K562 (cell line): ENCODE data around the gene HRH4. TPM values are rescaled to one million over a fixed set of nuclear protein-coding genes. Genes with fewer than 3 reads are reported as not detected.

Source experiments
- ATAC-seq: fragments of 200-7000 bp; cut with Tn5 transposase; 3 replicates; pipeline ENCODE4 v1.9.1; 2020; ENCODE audit warnings: moderate library complexity
- BruUV-seq: library from RNA; stranded (reverse); fragments of 400-500 nt; replicated peaks from 2 replicates; lab custom pipeline; 2021; lab: Mats Ljungman, UMichigan
- CTCF ChIA-PET: fragments of 300-600 bp; formaldehyde crosslinking; extraction: SDS; loops from one replicate; lab custom pipeline; 2021; ENCODE audit warnings: low intra/inter-chr PET ratio; lab: Yijun Ruan, JAX
- POLR2A ChIA-PET: fragments of 300-600, 350-650 bp; sonication (Branson Sonifier 250); formaldehyde crosslinking; extraction: SDS; loops from one replicate; lab custom pipeline; 2021; ENCODE audit warnings: antibody characterized with exemption, inconsistent platforms; lab: Yijun Ruan, JAX
- DNase-seq, 4 experiments: peaks; one replicate each; pipeline versions ENCODE4 v3.0.0 to v3.0.0-alpha.2; 2011 to 2018; ENCODE audit warnings: low spot score in 3 of 4, mixed read lengths in 3 of 4; ENCODE audit errors: extremely low read depth in 1 of 4
- FAIRE-seq: peaks from 2 replicates; lab custom pipeline; 2011; peaks lifted over from hg19 to GRCh38; lab: Jason Lieb, UNC
- H2AFZ ChIP-seq: 2 replicates; pipeline ENCODE4 v1.6.0; 2011; ENCODE audit warnings: low read depth, low read length, control low read depth, inconsistent platforms
- H3K27ac ChIP-seq: fragments of 200-600 bp; 3 replicates; pipeline ENCODE4 v1.8.0; 2011; ENCODE audit warnings: low read depth, mild to moderate bottlenecking, control low read depth, inconsistent platforms, low read length, moderate library complexity, mixed read lengths; ENCODE audit errors: extremely low read depth
- H3K27me3 ChIP-seq, 2 experiments: fragments of 300-600 bp in 1 of 2; 2 replicates in 1 of 2; 3 replicates in 1 of 2; pipeline versions ENCODE4 v1.6.0 to v1.8.0; 2011; ENCODE audit warnings: inconsistent platforms in 2 of 2, low read length in 2 of 2, mild to moderate bottlenecking in 1 of 2, mixed read lengths in 1 of 2, moderate library complexity in 1 of 2; ENCODE audit not compliant: control insufficient read depth in 2 of 2, insufficient read depth in 2 of 2
- H3K36me3 ChIP-seq: fragments of 300-600 bp; 3 replicates; pipeline ENCODE4 v1.8.0; 2011; ENCODE audit warnings: mild to moderate bottlenecking, low read length, inconsistent platforms; ENCODE audit not compliant: control insufficient read depth, insufficient read depth
- H3K4me1 ChIP-seq, 2 experiments: fragments of 200-600 bp in 1 of 2; replicated peaks in 1 of 2; 2 replicates in 1 of 2; 3 replicates in 1 of 2; pipeline versions ENCODE4 v1.5.1 to v1.8.0; 2011; ENCODE audit warnings: inconsistent platforms in 2 of 2, low read length in 2 of 2, mild to moderate bottlenecking in 1 of 2, mixed read lengths in 1 of 2, moderate library complexity in 1 of 2; ENCODE audit not compliant: control insufficient read depth in 2 of 2, insufficient read depth in 2 of 2
- H3K4me2 ChIP-seq: 2 replicates; pipeline ENCODE4 v1.6.1; 2011; ENCODE audit warnings: low read length, control low read depth, inconsistent platforms, mixed read lengths; ENCODE audit not compliant: insufficient read depth
- H3K4me3 ChIP-seq: fragments of 200-600 bp; sonication (generic), shearing (Covaris generic); 2 replicates; pipeline ENCODE4 v1.5.1; 2016; ENCODE audit warnings: control low read depth, inconsistent platforms
- H3K79me2 ChIP-seq: fragments of 200-600 bp; 3 replicates; pipeline ENCODE4 v1.8.0; 2011; ENCODE audit warnings: low read length, inconsistent platforms; ENCODE audit not compliant: control insufficient read depth, insufficient read depth
- H3K9ac ChIP-seq, 2 experiments: 2 replicates each; pipeline versions ENCODE4 v1.6.0 to v1.6.1; 2011; ENCODE audit warnings: low read depth in 2 of 2, low read length in 2 of 2, control low read depth in 1 of 2, inconsistent platforms in 1 of 2, mild to moderate bottlenecking in 1 of 2, mixed read lengths in 1 of 2; ENCODE audit not compliant: insufficient read depth in 1 of 2
- H3K9me1 ChIP-seq: one replicate; pipeline ENCODE4 v1.6.0; 2011; ENCODE audit warnings: inconsistent platforms, mild to moderate bottlenecking, low read length, moderate library complexity; ENCODE audit not compliant: control insufficient read depth, insufficient read depth
- H3K9me3 ChIP-seq: replicated peaks from 2 replicates; pipeline ENCODE4 v1.5.1; 2011; ENCODE audit warnings: low read depth, low read length, inconsistent platforms; ENCODE audit not compliant: control insufficient read depth, insufficient read depth
- H4K20me1 ChIP-seq: replicated peaks from 2 replicates; pipeline ENCODE4 v1.6.1; 2011; ENCODE audit warnings: low read length, inconsistent platforms, mixed read lengths; ENCODE audit not compliant: control insufficient read depth, insufficient read depth
- BRD9 ChIP-seq: fragments of 450-650 bp; IDR thresholded peaks from 2 replicates; pipeline ENCODE4 v1.6.1; 2018; ENCODE audit warnings: low read depth; ENCODE audit not compliant: partially characterized antibody
- COPS2 ChIP-seq: fragments of 450-650 bp; conservative IDR thresholded peaks from 2 replicates; pipeline ENCODE4 v1.6.1; 2016; ENCODE audit warnings: mild to moderate bottlenecking, moderate library complexity
- E4F1 ChIP-seq: fragments of 250-450 bp; sonication (Bioruptor Pico); IDR thresholded peaks from 2 replicates; pipeline ENCODE4 v1.5.0; 2021; ENCODE audit warnings: mild to moderate bottlenecking, borderline replicate concordance
- NONO ChIP-seq, 2 experiments: fragments of 200-400 bp in 1 of 2; fragments of 450-650 bp in 1 of 2; formaldehyde crosslinking in 1 of 2; IDR thresholded peaks; 2 replicates each; pipeline ENCODE4 v1.6.1; 2017; ENCODE audit warnings: low read depth in 2 of 2, mild to moderate bottlenecking in 2 of 2, moderate library complexity in 2 of 2, low read length in 1 of 2
- PHF8 ChIP-seq: fragments of 200-600 bp; sonication (generic); IDR thresholded peaks from 2 replicates; pipeline ENCODE4 v1.6.1; 2012; ENCODE audit warnings: mixed run types, mild to moderate bottlenecking, inconsistent platforms, low read length, moderate library complexity, borderline replicate concordance
- PTTG1 ChIP-seq: fragments of 450-650 bp; IDR thresholded peaks from 2 replicates; pipeline ENCODE4 v1.6.1; 2016; ENCODE audit warnings: low read depth, mild to moderate bottlenecking, missing genetic modification characterization, missing compliant biosample characterization
- RBM22 ChIP-seq: fragments of 200-400 bp; formaldehyde crosslinking; IDR thresholded peaks from 2 replicates; pipeline ENCODE4 v1.6.1; 2018; ENCODE audit warnings: low read length, low read depth; ENCODE audit not compliant: poor library complexity, severe bottlenecking
- RBM34 ChIP-seq: fragments of 200-400 bp; formaldehyde crosslinking; IDR thresholded peaks from 2 replicates; pipeline ENCODE4 v1.6.1; 2018; ENCODE audit warnings: low read length, borderline replicate concordance; ENCODE audit not compliant: insufficient read depth
- SPI1 ChIP-seq: IDR thresholded peaks from 2 replicates; pipeline ENCODE4 v1.6.1; 2011; ENCODE audit warnings: low read depth, low read length, control low read depth, borderline replicate concordance
- SREBF1 ChIP-seq: fragments of 150-350 bp; IDR thresholded peaks from 2 replicates; pipeline ENCODE4 v1.6.1; 2014; ENCODE audit warnings: antibody characterized with exemption, low read depth, low read length, borderline replicate concordance
- ZNF175 ChIP-seq: fragments of 200-800 bp; sonication (Bioruptor generic); IDR thresholded peaks from 2 replicates; pipeline ENCODE4 v1.6.1; 2016; ENCODE audit warnings: low read depth, mild to moderate bottlenecking, missing genetic modification characterization, missing compliant biosample characterization
- ZNF274 ChIP-seq: IDR thresholded peaks from 2 replicates; pipeline ENCODE4 v1.6.1; 2011; ENCODE audit warnings: low read depth, mild to moderate bottlenecking, low read length, moderate library complexity, borderline replicate concordance
- ZNF561 ChIP-seq: fragments of 450-650 bp; formaldehyde crosslinking; conservative IDR thresholded peaks from 2 replicates; pipeline ENCODE4 v1.4.0; 2020; ENCODE audit warnings: mild to moderate bottlenecking, moderate library complexity
- ZNF57 ChIP-seq: fragments of 450-650 bp; formaldehyde crosslinking; IDR thresholded peaks from 2 replicates; pipeline ENCODE4 v1.4.0; 2020; ENCODE audit warnings: mild to moderate bottlenecking, moderate library complexity
- ZNF778 ChIP-seq: fragments of 450-650 bp; formaldehyde crosslinking; IDR thresholded peaks from 2 replicates; pipeline ENCODE4 v1.4.0; 2020; ENCODE audit warnings: mild to moderate bottlenecking, moderate library complexity
- WGBS: fragments of 100-300 bp; shearing (Covaris generic); methylation state at CpG from one replicate; pipeline ENCODE4 v1.1.6; 2016; ENCODE audit warnings: low coverage, mixed read lengths; ENCODE audit not compliant: insufficient coverage; ENCODE audit errors: missing lambda C conversion rate; 5-methylcytosine and 5-hydroxymethylcytosine counted together
- in situ Hi-C: fragments of 300-500 bp; cut with MboI; formaldehyde crosslinking; loops from 4 replicates; pipeline ENCODE4 v1.15.0; 2018; ENCODE audit warnings: inconsistent platforms, mixed read lengths
- intact Hi-C: fragments of 100-400 bp; cut with micrococcal nuclease; formaldehyde crosslinking; loops from 2 replicates; pipeline ENCODE4 v1.14.2; 2022
- polyA plus RNA-seq, 8 experiments: library from polyadenylated mRNA; depleted of rRNA in 4 of 8; stranded (reverse) in 5 of 8; unstranded in 3 of 8; fragments of >200 nt; fragmentation: Nextera tagmentation in 2 of 8; fragmentation: Illumina TruSeq in 1 of 8; extraction: Ambion mirVana in 2 of 8; extraction: Trizol in 1 of 8; gene quantifications; 2 replicates each; pipeline versions ENCODE4 v1.2.1 to v1.2.3, GENCODE V29; 2011 to 2014; ENCODE audit warnings: inconsistent platforms in 1 of 8, missing spikeins in 1 of 8
- total RNA-seq, 7 experiments: library from RNA; depleted of rRNA in 6 of 7; stranded (reverse); fragments of >200 nt in 6 of 7; fragmentation: Illumina TruSeq in 2 of 7; extraction: Trizol in 2 of 7; gene quantifications; 2 replicates each; pipeline versions ENCODE4 v1.2.1 to v1.2.3, GENCODE V29; 2011 to 2021; ENCODE audit warnings: low replicate concordance in 1 of 7
- TF ChIP-seq, protein P1 (sequence below): IDR thresholded peaks from 3 replicates; pipeline ENCODE4 v1.6.1; 2011; ENCODE audit warnings: borderline replicate concordance, mild to moderate bottlenecking, moderate library complexity; ENCODE audit not compliant: insufficient read length; ENCODE audit errors: extremely low read depth

The HRH4 gene
- total and polyA plus RNA-seq, 9 of the 15 experiments (the other 6 are each of a cell fraction or from before 2014, with no cell fraction given) = not detected

- Histone ChIP-seq H3K36me3 (no peaks in the 10 kb centered on the region), H2AFZ (no peak overlapping the region), H4K20me1 (no peaks in the 10 kb centered on the region), H3K79me2 (no peaks in the 10 kb centered on the region), H3K4me2 (no peak overlapping the region), H3K9ac (no peak overlapping the region), H3K9me3 (no peaks in the 10 kb centered on the region), H3K9me1 (no peaks in the 10 kb centered on the region), H3K27me3 (peaks cover 0 to 7% of the 10 kb centered on the region in 2 experiments; a peak in 1 of 5 replicates), H3K4me3 (no peak overlapping the region), H3K27ac (no peak overlapping the region), H3K4me1 (no peaks in the 10 kb centered on the region)
- DNase-seq = no peak
- in situ Hi-C loops = loop anchor here (5.0 to 10.0 kb wide), 2 partner anchors 128 to 311 kb away; no protein-coding TSS in a partner anchor
- ChIA-PET CTCF (no interaction called here), POLR2A (interaction anchor here (1.0 kb wide), 1 partner anchor 11 kb away, joined by 3 read pairs; no protein-coding TSS in a partner anchor)
- ATAC-seq = no peak
- FAIRE-seq = no peak
- BruUV-seq = no TSS peak
- WGBS = 0% methylated on average over 3 of the region's 3 CpGs
- intact Hi-C loops = loop anchor here (10.0 kb wide), 1 partner anchor 61 kb away; the partner anchor contains the start of gene IMPACT
- TF ChIP-seq RBM34 (no peak), E4F1 (CRISPR knock-in tag) (no peak), ZNF778 (no peak), ZNF57 (no peak), BRD9 (no peak), SREBF1 (no peak), PHF8 (no peak), COPS2 (no peak), ZNF274 (no peak), NONO (IDR thresholded peaks at IDR 0.05; ENCODE audit: low read depth in 2 of 2, low read length in 1 of 2) (no peak), ZNF175 (CRISPR knock-in tag) (no peak), ZNF561 (CRISPR knock-in tag) (no peak), PTTG1 (no peak), SPI1 (no peak), RBM22 (no peak)
- TF ChIP-seq, protein P1, sequence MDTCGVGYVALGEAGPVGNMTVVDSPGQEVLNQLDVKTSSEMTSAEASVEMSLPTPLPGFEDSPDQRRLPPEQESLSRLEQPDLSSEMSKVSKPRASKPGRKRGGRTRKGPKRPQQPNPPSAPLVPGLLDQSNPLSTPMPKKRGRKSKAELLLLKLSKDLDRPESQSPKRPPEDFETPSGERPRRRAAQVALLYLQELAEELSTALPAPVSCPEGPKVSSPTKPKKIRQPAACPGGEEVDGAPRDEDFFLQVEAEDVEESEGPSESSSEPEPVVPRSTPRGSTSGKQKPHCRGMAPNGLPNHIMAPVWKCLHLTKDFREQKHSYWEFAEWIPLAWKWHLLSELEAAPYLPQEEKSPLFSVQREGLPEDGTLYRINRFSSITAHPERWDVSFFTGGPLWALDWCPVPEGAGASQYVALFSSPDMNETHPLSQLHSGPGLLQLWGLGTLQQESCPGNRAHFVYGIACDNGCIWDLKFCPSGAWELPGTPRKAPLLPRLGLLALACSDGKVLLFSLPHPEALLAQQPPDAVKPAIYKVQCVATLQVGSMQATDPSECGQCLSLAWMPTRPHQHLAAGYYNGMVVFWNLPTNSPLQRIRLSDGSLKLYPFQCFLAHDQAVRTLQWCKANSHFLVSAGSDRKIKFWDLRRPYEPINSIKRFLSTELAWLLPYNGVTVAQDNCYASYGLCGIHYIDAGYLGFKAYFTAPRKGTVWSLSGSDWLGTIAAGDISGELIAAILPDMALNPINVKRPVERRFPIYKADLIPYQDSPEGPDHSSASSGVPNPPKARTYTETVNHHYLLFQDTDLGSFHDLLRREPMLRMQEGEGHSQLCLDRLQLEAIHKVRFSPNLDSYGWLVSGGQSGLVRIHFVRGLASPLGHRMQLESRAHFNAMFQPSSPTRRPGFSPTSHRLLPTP = no peak
Observed at GRCh38 chr18:24485681-24486080, 25.2 kb downstream of the HRH4 start.
